GM23248 (cell line): ENCODE data around the gene HMCN1.
"Not testable (repeated sequence)": the region's sequence is repeated elsewhere in the genome, so short reads cannot be mapped to it uniquely, and the experiment has no call there.

Experiments used
- EZH2 ChIP-seq: fragments of 200-600 bp; sonication (generic); IDR thresholded peaks from 2 replicates; pipeline ENCODE4 v1.6.1; 2018; ENCODE audit warnings: antibody characterized with exemption, mild to moderate bottlenecking; ENCODE audit not compliant: insufficient read depth, poor library complexity, severe bottlenecking
- EZH2phosphoT487 ChIP-seq: fragments of 200-600 bp; sonication (generic); IDR thresholded peaks from 2 replicates; pipeline ENCODE4 v1.6.1; 2018; ENCODE audit warnings: antibody characterized with exemption, moderate library complexity, mild to moderate bottlenecking, low read depth; ENCODE audit not compliant: insufficient read depth

GRCh38 chr1:186162895-186163294 is 428.7 kb downstream of the HMCN1 start:
- not testable (repeated sequence) for TF ChIP-seq EZH2, EZH2phosphoT487
